SHP77 treated with DMSO at 0.1 percent for 48 hours (cell line): ENCODE measurements around the gene FSIP1.

Experiments used
- DNase-seq: peaks from one replicate; lab custom pipeline; 2025; lab: John Stamatoyannopoulos, UW

The FSIP1 gene

GRCh38 chr15:39618063-39618823, 164.4 kb downstream of the FSIP1 start:
- DNase-seq, result no peak

GRCh38 chr15:39616731-39617455, 165.7 kb downstream of the FSIP1 start:
- no peak for DNase-seq

- DNase-seq, result no peak
Measured at GRCh38 chr15:39613861-39614260, 168.8 kb downstream of the FSIP1 start.

- no peak for DNase-seq
Measured at GRCh38 chr15:39613271-39613670, 169.4 kb downstream of the FSIP1 start.

GRCh38 chr15:39610665-39611064, 172.0 kb downstream of the FSIP1 start:
- DNase-seq, result no peak

GRCh38 chr15:39609166-39609916, 173.3 kb downstream of the FSIP1 start:
- no peak for DNase-seq

GRCh38 chr15:39608185-39609139, 174.2 kb downstream of the FSIP1 start:
- DNase-seq, result no peak

GRCh38 chr15:39605146-39605545, 177.5 kb downstream of the FSIP1 start:
- DNase-seq, result no peak

- no peak for DNase-seq
Measured at GRCh38 chr15:39602143-39602542, 180.5 kb downstream of the FSIP1 start.

- no peak for DNase-seq
Measured at GRCh38 chr15:39599871-39600270, 182.8 kb downstream of the FSIP1 start.

GRCh38 chr15:39598958-39599845, 183.4 kb downstream of the FSIP1 start:
- no peak for DNase-seq

GRCh38 chr15:39598186-39598850, 184.3 kb downstream of the FSIP1 start:
- no peak for DNase-seq

GRCh38 chr15:39597751-39598185, 184.9 kb downstream of the FSIP1 start:
- DNase-seq, result no peak

- DNase-seq, result no peak
Measured at GRCh38 chr15:39597336-39597735, 185.3 kb downstream of the FSIP1 start.

GRCh38 chr15:39596358-39597051, 186.1 kb downstream of the FSIP1 start:
- no peak for DNase-seq

- DNase-seq, result no peak
Measured at GRCh38 chr15:39595338-39596221, 187.1 kb downstream of the FSIP1 start.

- DNase-seq, result no peak
Measured at GRCh38 chr15:39594446-39595337, 187.9 kb downstream of the FSIP1 start.
